Right ventricle myocardium inferior (tissue), 1 donor: ENCODE data around the gene SLCO1B1. TPM values are rescaled to one million over a fixed set of nuclear protein-coding genes. Genes with fewer than 3 reads are reported as not detected.
"Not testable (repeated sequence)": the region's sequence is repeated elsewhere in the genome, so short reads cannot be mapped to it uniquely, and the experiment has no call there.

Source experiments
- ATAC-seq: fragments of 200-7000 bp; cut with Tn5 transposase; one replicate; pipeline ENCODE4 v1.9.1; 2020; ENCODE audit warnings: mild to moderate bottlenecking, moderate library complexity
- DNase-seq: peaks from one replicate; pipeline ENCODE4 v3.0.0; 2021; ENCODE audit errors: missing footprints
- intact Hi-C: fragments of 100-400 bp; cut with DNase I; formaldehyde crosslinking; loops from one replicate; pipeline ENCODE4 v1.11.0; 2022
- long read RNA-seq: library from polyadenylated mRNA; unstranded; transcript quantifications from one replicate; pipeline ENCODE4 v2.0.0, GENCODE V29; 2021
- total RNA-seq: library from RNA; stranded (reverse); fragmentation: NEBNext Ultra II Directional; extraction: Animal tissue kit (Norgen Biotek cat#: 25700); gene quantifications from one replicate; pipeline ENCODE4 v1.2.1, GENCODE V29; 2021
- donor health status: DM: no; HTN: yes; CAD: no; lungs with severe emphysema.

Gene SLCO1B1
- not detected for total RNA-seq
- long read RNA-seq, result 0 reads

GRCh38 chr12:21130998-21131397, at the start of gene SLCO1B1:
SLCO1B1 (plus strand) TSS chr12:21131194; CDS start chr12:21141575, 10,381 bp downstream.
- no peak for ATAC-seq
- intact Hi-C loops, result no loop called here

GRCh38 chr12:21084753-21085152, 46.2 kb upstream of the SLCO1B1 start:
- DNase-seq, intact Hi-C loops, ATAC-seq: not testable (repeated sequence)

More at GRCh38 chr12:21130998-21131397, at the start of gene SLCO1B1:
- DNase-seq, result no peak

- ATAC-seq (no peak), DNase-seq (no peak)
- intact Hi-C loops, result no loop called here
These were observed 19.3 kb upstream of the SLCO1B1 start for GRCh38 chr12:21111732-21112131.

- ATAC-seq, result no peak
- intact Hi-C loops, result no loop called here
- DNase-seq, result no peak
These were observed 17.7 kb upstream of the SLCO1B1 start for GRCh38 chr12:21113266-21113665.

GRCh38 chr12:21117995-21118394, 13.0 kb upstream of the SLCO1B1 start:
- DNase-seq, result no peak
- intact Hi-C loops, result no loop called here
- no peak for ATAC-seq

GRCh38 chr12:21118760-21119159, 12.2 kb upstream of the SLCO1B1 start:
- intact Hi-C loops, result no loop called here
- DNase-seq (no peak), ATAC-seq (no peak)

GRCh38 chr12:21129351-21129750, 1.6 kb upstream of the SLCO1B1 start:
- DNase-seq, result no peak
- no peak for ATAC-seq
- intact Hi-C loops, result no loop called here

- DNase-seq (no peak), ATAC-seq (no peak)
- intact Hi-C loops, result no loop called here
These were observed 1.1 kb upstream of the SLCO1B1 start for GRCh38 chr12:21129906-21130305.

GRCh38 chr12:21137318-21137999, 6.5 kb downstream of the SLCO1B1 start:
- DNase-seq, ATAC-seq, intact Hi-C loops: not testable (repeated sequence)

GRCh38 chr12:21138016-21138415, 7.0 kb downstream of the SLCO1B1 start:
- ATAC-seq, result no peak
- DNase-seq, result no peak
- intact Hi-C loops, result no loop called here

- ATAC-seq (no peak), DNase-seq (no peak)
- intact Hi-C loops, result no loop called here
These were observed 13.3 kb downstream of the SLCO1B1 start for GRCh38 chr12:21144309-21144708.

- intact Hi-C loops, DNase-seq, ATAC-seq: not testable (repeated sequence)
These were observed 18.9 kb downstream of the SLCO1B1 start for GRCh38 chr12:21149861-21150260.

- intact Hi-C loops, result no loop called here
- ATAC-seq, result no peak
- no peak for DNase-seq
These were observed 20.2 kb downstream of the SLCO1B1 start for GRCh38 chr12:21151184-21151583.

GRCh38 chr12:21155522-21156351, 24.7 kb downstream of the SLCO1B1 start:
- ATAC-seq (no peak), DNase-seq (no peak)
- intact Hi-C loops, result no loop called here

GRCh38 chr12:21165048-21165447, 34.1 kb downstream of the SLCO1B1 start:
- intact Hi-C loops, result no loop called here
- ATAC-seq (no peak), DNase-seq (no peak)

- DNase-seq (no peak), ATAC-seq (no peak)
- intact Hi-C loops, result no loop called here
These were observed 39.0 kb downstream of the SLCO1B1 start for GRCh38 chr12:21169878-21170472.

GRCh38 chr12:21172079-21172478, 41.1 kb downstream of the SLCO1B1 start:
- intact Hi-C loops, result no loop called here
- ATAC-seq, result no peak

GRCh38 chr12:21183721-21184275, 52.8 kb downstream of the SLCO1B1 start:
- intact Hi-C loops, result no loop called here
- DNase-seq, result no peak
- no peak for ATAC-seq

More at GRCh38 chr12:21172079-21172478, 41.1 kb downstream of the SLCO1B1 start:
- DNase-seq, result no peak

- intact Hi-C loops, result no loop called here
- no peak for ATAC-seq
- DNase-seq, result no peak
These were observed 59.0 kb downstream of the SLCO1B1 start for GRCh38 chr12:21190016-21190415.
